GM20431 (cell line): ENCODE results near the gene CLASP2.

Experiments used
- in situ Hi-C: fragments of 300-500 bp; cut with MseI, MboI; formaldehyde crosslinking; loops from one replicate; pipeline ENCODE4 v1.15.0; 2020; ENCODE audit warnings: low sequenced_read_pairs; ENCODE audit not compliant: unreplicated experiment

Gene CLASP2

DNA sequence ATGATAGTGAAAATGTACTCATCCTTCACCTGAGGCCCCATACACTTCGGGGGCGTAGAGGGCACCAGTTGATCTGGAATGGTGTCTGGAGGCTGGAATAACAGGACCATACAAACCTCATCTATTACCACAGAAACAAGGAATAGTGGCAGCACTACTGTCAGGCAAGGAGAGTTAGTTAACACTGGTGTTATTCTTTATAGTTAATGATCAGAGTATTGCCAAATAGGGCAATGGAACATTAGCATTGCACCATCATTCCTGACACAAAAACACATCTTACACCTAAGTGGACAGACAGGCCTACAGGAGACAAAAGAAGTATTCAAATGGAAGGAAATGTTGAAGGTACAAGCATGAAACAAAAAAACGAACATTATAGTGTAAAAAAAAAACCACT, 140.9 kb downstream of the CLASP2 start:
- in situ Hi-C loops: no loop called here

DNA sequence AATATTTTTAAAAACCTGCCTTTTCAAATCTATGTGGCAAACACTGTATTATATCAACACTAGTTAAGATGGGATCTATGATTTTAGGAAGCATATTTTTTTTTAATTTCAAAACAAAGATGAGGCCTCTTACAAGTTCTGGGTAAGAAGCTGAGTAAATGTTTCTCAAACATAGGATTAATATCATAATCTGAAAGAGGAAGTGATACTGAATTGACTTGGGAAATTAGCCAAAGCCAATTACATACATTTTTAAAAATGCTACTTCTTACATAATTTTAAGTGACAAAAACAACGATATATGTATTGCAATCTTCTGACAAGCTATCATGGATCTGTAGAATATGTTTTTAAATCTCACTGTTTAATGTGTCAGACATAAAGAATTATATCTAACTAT, 142.7 kb downstream of the CLASP2 start:
- in situ Hi-C loops: no loop called here

DNA sequence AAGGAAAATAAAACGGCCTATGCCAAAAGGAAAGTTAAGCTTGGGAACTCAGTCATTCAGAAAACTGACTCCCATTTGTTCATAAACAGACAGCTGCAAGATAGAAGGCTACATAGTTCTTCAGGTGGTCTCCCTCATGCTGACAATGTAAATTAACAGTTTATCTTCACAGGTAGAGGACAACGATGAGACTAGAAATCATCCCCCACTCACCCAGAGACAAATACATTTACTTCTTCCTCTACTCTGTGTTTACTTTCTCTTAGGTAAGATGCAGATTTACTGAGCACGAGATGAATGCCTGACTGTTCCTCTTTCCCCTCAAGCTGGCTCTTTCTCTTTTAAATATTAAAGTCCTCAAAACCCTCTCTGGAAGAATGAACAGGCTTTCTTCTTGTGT, 160.2 kb downstream of the CLASP2 start:
- in situ Hi-C loops: no loop called here

DNA sequence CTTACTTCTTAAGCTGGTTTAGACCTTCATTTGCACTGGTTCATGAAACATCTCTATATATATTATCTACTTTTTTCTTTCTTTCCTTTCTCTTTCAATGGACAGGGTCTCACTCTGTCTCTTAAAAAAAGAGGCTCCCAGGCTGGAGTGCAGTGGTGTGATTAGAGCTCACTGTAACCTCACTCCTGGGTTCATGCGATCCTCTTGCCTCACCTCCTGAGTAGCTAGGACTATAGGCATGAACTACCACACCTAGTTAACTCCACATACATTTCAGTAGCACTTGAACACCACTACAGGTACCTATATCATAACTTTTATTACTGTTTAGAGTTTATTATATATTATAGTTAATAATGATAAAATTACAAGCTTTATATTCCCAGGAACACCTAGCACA, 160.8 kb downstream of the CLASP2 start:
- in situ Hi-C loops: no loop called here

DNA sequence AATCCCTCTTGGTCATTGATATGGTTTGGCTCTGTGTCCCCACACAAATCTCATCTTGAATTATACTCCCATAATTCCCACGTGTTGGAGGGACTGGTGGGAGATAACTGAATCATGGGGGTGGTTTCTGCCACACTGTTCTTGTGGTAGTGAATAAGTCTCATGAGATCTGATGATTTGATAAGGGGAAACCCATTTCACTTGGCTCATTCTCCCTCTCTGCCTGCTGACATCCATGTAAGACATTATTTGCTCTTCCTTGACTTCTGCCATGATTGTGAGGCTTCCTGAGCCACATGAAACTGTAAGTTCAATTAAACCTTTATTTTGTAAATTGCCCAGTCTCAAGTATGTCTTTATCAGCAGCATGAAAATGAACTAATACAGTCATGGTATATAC, 171.0 kb downstream of the CLASP2 start:
- in situ Hi-C loops: no loop called here

DNA sequence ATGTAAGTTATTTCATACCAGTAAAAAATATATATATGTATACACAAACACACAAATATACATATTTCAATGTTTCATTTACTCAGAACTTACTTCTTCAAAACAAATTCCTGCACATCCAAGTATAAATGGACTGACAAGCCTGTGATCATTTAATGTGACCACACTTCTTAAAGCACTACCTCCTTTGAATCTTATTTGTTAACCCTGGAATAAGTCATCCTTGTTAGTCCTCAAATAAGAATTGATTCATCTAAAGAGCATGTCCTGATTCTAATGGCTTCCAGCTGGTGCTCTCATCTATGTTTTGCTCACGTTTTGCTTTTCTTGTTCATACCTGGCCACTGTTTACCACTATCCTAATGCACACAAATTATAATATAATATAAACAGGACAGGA, 173.9 kb downstream of the CLASP2 start:
- in situ Hi-C loops: no loop called here

DNA sequence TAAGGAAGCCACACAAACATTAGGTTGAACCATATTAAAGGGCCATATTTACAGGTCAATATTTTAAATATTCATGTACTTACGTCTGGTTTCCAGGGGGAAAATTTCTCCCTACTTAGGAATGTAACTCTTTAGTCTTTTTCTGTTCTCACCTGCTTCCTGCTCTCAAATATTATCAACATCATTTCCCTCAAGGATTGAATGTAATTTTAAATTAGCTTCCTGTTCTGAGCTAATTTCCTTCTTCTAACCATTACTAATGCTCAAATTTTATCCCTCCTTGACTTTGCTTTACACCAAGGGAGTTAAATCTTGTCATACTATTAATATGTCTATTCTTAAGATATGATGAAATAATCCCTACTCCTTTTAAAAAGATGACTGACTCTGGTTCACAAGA, 174.5 kb downstream of the CLASP2 start:
- in situ Hi-C loops: no loop called here

DNA sequence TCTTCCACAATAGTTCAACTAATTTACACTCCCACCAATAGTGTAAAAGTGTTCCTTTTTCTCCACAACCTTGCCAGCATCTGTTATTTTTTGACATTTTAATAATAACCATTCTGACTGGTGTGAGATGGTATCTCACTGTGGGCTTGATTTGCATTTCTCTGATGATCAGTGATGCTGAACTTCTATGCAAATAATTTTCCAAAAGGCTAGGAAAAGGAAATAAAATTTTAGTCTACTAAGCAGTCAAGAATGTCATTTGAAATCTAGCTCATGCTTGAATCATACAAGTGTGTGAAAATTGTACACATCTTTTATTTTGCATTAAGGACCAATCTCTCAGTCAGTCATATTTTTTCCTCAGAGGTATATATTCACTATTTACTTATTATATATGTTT, 176.1 kb downstream of the CLASP2 start:
- in situ Hi-C loops: no loop called here

DNA sequence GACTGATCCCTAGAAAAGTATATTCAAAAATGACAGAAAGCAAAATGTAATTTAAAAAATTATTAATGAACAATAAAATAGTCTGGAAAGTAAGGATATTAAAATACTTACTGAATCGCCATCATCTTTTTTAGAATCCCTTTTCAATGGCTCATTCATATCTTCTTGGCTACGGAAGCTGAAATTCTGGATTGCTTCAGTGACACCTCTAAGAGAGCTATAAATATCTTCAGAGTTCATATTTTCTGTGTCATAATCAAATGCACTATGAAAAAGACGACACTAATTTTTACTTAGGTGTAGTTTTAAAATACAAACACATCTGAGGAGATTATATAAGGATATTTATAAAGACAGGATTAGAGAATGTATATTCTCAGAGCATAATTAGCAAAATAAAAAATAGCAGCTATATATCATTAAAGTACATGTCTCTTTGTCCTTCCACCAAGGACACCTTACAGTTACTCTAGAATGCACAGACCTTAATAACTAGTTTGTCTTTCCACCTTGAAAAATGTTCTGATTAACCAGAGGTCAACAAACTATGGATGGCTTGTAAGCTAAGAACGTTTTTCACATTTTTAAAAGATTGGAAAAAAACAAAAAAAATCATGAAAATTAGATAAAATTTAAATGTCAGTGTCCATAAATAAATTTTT, 179.2 kb downstream of the CLASP2 start:
- in situ Hi-C loops: no loop called here

DNA sequence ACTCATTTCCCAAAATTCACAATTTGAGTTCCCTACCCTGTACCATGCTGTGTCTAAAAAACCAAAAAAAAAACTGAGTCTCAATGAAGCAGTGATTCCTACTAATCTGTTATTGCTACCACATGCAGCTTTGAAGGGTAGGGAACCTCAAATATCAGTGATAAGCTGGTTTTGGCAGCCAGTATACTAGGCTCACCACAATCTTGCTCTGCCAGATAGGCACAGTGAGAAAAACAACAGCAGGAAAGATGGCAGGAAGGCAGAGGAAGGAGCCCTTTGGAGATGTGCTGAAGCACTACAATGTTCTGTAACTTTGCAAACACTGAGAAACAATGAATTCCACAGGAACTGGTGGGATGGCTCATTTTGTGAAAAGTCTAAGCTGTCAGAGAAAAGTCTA, 180.9 kb downstream of the CLASP2 start:
- in situ Hi-C loops: no loop called here

DNA sequence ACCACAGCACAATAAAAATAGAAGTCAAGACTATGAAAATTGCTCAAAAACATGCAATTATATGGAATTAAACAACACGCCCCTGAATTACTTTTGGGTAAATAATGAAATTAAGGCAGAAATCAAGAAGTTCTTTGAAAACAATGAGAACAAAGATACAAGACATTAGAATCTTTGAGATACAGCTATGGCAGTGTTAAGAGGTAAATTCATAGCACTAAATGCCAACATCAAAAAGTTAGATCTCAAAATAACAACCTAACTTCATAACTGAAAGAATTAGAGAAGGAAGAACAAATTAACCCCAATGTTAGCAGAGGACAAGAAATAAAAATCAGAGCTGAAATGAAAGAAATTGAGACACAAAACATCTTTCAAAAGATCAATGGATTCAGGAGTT, 191.3 kb downstream of the CLASP2 start:
- in situ Hi-C loops: no loop called here

DNA sequence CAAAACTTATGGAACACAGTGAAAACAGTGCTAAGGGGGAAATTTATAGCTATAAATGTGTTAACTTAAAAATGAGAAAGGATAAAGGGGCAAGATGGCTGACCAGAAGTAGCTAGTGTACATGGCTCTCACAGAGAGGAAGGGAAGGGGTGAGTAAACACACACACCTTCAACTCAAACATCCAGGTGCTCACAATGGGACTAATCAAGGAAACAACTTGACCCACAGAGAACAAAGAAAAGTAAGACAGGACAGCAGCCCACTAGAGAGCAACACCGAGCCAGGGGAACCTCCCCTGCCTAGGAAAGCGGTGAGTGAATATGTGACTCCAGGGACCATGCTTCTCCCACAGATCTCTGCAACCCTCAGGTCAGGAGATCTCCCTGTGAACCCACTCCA, 192.8 kb downstream of the CLASP2 start:
- in situ Hi-C loops: no loop called here

DNA sequence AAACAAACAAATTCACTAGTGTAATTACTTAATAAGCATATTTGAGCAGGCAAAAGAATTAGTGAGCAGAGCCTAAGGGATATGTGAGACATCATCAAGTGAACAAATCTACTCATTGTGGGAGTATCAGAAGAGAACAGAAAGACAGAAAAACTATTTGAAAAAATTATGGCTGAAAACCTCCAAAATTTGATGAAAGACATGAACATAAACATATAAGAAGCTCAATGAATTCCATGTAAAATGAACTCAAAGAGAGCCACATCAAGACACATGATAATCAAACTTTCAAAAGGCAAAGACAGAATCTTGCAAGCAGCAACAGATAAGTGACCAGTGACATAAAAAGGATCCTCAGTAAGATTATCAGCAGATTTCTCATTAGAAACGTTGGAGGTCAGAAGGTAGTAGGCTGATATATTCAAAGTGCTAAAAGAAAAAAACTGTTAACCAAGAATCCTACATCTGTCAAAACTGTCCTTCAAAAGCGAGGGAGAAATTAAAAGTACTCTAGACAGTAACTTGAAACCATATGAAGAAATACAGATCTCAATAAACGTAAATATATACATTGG, 194.9 kb downstream of the CLASP2 start:
- in situ Hi-C loops: no loop called here

DNA sequence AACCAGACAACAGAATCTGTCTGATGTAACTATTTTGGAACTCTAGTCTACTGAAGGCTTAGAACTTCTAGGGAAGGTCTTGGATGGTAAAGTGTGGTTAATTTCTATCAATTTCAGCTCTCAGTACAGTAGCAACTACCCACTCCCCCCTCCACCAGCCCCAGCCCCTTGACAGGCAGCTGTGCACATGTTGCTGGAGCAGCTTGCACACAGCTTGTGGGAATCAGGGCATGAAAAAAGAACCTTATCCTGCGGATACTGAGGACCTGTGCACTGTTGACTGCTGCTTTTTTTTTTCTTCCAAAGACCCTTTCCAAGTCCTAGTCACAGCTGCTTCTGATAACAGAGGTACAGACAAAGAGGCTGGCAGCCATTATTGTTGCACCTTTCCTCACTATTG, 196.3 kb downstream of the CLASP2 start:
- in situ Hi-C loops: no loop called here

DNA sequence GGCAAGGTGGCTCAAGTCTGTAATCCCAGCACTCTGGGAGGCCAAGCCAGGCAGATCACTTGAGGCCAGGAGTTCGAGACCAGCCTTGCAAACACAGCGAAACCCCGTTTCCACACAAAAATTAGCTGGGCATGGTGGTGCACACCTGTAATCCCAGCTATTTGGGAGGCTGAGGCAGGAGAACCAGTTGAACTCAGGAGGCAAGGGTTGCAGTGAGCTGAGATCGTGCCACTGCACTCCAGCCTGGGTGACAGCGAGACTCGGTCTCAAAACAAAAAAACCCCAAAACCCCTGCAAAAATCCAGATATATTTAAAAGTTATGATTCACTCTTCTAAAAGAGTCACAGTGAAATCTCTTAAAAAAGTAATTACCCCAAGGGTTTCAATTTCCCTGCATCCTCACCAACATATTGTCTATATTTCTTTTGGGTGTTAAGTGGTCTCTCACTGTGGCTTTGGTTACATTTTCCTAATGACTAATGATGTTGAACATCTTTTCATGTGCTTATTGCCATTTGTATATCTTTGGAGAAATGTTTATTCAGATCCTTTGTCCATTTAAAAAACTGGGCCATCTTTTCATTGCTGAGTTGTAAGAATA, 204.7 kb downstream of the CLASP2 start:
- in situ Hi-C loops: no loop called here

DNA sequence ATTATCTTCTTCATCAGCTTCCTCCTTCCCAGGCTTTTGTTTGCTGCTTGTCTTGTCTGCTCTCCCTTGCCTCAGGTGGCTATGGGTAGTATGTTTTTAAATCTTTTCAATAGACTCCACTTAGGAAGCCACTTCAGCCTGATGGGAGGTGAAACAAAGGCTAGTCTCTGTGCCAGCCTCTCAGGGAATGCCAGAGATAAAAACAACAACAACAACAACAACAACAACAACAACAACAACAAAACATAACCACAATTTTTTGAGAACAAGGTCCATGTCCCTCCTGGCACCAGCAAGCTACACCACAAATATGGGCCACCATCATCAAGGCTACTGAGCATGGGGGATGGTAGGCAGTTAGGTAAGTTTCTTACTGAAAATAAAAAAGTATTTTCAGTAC, 213.0 kb downstream of the CLASP2 start:
- in situ Hi-C loops: no loop called here

DNA sequence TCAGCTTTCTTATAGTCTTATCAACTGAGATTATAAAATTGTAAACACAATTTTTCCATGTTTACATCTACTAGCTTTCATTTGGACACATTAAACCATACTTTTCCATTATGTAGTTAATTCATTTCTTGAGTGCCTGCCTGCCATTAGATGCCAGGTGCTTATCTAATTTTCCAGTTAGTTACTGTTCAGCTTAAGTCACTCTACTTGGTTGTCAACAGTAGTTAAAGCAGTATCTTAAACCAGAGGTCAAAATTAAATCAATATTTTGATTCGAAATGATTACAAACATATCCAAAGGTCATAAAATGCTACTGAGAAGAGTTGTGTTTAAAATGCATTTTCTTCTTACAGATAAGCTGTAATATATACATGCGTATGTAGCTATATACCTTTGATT, 221.6 kb downstream of the CLASP2 start:
- in situ Hi-C loops: no loop called here

DNA sequence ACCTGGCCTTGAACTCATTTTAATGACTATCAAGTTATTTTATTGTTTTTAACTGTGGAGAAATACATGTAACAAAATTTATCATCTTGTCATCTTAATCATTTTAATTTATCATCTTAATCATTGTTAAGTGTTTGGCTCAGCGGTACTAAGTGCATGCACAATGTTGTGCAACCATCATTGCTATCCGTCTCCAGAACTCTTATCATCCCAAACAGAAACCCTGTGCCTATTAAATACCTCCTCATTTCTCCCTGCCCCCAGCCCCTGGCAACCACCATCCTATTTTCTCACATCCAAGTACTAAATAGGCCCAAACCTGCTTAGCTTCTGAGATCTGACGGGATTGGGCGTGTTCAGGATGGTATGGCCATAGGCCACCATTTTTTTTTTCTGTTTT, 226.3 kb downstream of the CLASP2 start:
- in situ Hi-C loops: no loop called here

DNA sequence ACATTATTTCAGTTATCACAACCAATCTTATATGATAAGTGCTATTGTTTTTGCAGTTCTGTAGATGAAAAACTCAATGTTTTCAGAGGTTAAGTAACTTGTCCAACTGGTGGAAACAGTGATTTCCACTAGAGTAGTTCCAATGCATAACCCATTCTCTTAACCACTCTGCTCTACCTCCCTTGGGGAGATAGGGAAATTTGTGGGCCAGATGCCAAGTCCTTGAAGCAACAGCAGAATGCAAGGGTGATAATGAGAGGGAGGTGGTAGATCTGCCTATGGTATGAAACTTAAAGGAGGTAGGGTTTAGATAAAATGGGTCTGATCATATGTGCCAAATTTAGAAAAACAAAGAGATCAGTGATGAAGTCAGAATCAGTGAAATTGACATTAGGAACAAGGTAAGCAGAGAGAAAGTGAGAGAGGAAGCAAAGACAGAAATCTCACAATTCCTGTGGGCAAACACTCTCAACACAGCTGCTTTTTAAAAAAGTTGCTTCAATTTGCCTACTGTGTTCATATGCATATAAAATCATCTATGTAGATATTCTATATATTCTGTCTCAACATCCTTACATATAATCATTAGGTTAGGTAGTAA, 227.3 kb downstream of the CLASP2 start:
- in situ Hi-C loops: no loop called here

DNA sequence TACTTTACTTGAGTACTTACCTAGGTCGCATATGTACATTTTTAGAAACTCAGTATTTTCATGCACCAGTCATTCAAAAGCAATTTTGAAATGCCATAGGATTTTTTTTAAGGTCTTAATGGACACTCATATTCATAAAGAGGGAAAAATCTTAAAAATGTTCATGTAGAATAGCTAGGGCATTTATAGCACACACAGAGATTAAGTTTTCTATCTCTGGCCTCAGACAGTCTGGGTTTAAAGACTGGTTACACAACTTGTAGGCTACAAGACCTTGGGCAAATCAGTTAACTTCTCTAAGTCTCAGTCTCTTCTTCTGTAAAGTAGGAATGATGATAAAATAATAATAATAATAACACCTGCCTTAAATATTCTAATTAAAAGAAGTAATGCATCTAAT, 229.4 kb downstream of the CLASP2 start:
- in situ Hi-C loops: no loop called here

DNA sequence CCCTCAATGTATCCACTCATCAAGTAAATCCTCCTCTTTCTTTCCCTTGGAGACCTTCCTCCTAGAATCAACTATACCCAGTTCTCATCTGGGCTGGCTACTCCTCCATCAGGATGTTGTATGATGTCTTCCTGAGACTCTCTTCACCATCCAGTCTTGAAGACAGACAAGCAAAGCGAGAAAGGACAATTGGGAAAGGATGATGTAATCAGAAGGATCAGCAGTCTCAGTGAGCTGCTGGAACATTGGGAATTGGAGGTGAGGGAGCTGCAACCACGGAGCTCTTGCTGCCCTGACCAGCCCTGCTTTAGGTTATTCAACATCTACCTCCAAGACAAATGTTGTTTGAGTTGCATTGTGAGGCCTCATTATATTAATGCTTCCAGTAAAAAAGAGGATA, 229.8 kb downstream of the CLASP2 start:
- in situ Hi-C loops: no loop called here

DNA sequence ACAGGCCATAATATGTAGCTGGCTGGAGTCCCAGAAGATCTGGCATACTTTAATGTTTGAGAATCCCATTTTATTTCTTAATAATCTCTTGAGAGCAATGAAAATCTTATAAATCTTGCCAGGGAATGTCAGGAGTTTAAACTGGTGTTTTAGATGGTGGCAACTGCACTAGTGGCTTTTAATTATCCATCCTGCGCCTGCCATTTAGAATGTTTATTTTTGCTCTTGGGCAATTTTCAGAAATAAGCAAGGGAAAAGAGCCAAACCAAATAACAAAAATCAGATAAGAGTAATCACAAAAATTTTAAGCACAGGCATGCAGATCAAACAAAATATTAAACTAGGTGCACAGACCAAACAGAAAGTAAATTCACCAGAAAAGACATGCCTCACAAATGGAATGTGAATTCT, 235.9 kb downstream of the CLASP2 start:
- in situ Hi-C loops: no loop called here
